Breast epithelium (tissue), 4 donors: ENCODE data around the gene TOP3A. TPM values are rescaled to one million over a fixed set of nuclear protein-coding genes. Genes with fewer than 3 reads are reported as not detected.

Experiments used
- DNase-seq, 2 donors: peaks; one replicate each; pipeline ENCODE4 v3.0.0-alpha.2; 2019; ENCODE audit warnings: low spot score in 2 of 2
- H3K27ac ChIP-seq, 2 donors: fragments of 200-600 bp; sonication (generic) in 1 of 2; one replicate each; pipeline ENCODE4 v1.5.1; 2016 to 2019; ENCODE audit warnings: mild to moderate bottlenecking in 1 of 2
- H3K27me3 ChIP-seq, 2 donors: fragments of 200-600 bp; sonication (generic) in 1 of 2; one replicate each; pipeline versions ENCODE4 v1.5.1 to v1.6.0; 2017 to 2019; ENCODE audit warnings: control low read depth in 1 of 2, mild to moderate bottlenecking in 1 of 2
- H3K36me3 ChIP-seq: fragments of 200-600 bp; one replicate; pipeline ENCODE4 v1.5.1; 2019
- H3K4me1 ChIP-seq, 2 donors: fragments of 200-600 bp; sonication (generic); one replicate each; pipeline ENCODE4 v1.5.1; 2016 to 2019; ENCODE audit warnings: control low read depth in 1 of 2
- H3K4me3 ChIP-seq, 3 donors: fragments of 200-600 bp; sonication (generic); 1 replicate in 2 of 3; 2 replicates in 1 of 3; pipeline ENCODE4 v1.5.1; 2016 to 2019; ENCODE audit warnings: mild to moderate bottlenecking in 3 of 3, moderate library complexity in 2 of 3
- H3K9me3 ChIP-seq, 2 donors: fragments of 200-600 bp; sonication (generic) in 1 of 2; one replicate each; pipeline ENCODE4 v1.5.1; 2016 to 2019; ENCODE audit warnings: control low read depth in 1 of 2
- POLR2A ChIP-seq: fragments of 450-650 bp; IDR thresholded peaks from one replicate; pipeline ENCODE4 v1.6.1; 2016; ENCODE audit warnings: antibody characterized with exemption, mild to moderate bottlenecking, moderate library complexity
- POLR2AphosphoS5 ChIP-seq, 3 donors: sonication (generic); formaldehyde crosslinking; IDR thresholded peaks; one replicate each; pipeline ENCODE4 v1.6.1; 2017; ENCODE audit warnings: antibody characterized with exemption in 3 of 3
- intact Hi-C: fragments of 100-400 bp; cut with DNase I; formaldehyde crosslinking; loops from one replicate; pipeline ENCODE4 v1.15.1; 2023; ENCODE audit warnings: low total_unique reads
- total RNA-seq, 3 donors: library from RNA; depleted of rRNA; stranded (reverse); fragments of >200 nt; gene quantifications; one replicate each; pipeline ENCODE4 v1.1.0, GENCODE V29; 2016
- TF ChIP-seq, protein P1 (sequence below), 3 donors: fragments of 450-650 bp; IDR thresholded peaks; one replicate each; pipeline ENCODE4 v1.5.1; 2016 to 2017; ENCODE audit warnings: antibody characterized with exemption in 3 of 3, mild to moderate bottlenecking in 3 of 3, moderate library complexity in 3 of 3

Gene TOP3A
- total RNA-seq, 3 donors from 2014 or later: 25.9 to 46.5 (median 30.1) TPM

DNA sequence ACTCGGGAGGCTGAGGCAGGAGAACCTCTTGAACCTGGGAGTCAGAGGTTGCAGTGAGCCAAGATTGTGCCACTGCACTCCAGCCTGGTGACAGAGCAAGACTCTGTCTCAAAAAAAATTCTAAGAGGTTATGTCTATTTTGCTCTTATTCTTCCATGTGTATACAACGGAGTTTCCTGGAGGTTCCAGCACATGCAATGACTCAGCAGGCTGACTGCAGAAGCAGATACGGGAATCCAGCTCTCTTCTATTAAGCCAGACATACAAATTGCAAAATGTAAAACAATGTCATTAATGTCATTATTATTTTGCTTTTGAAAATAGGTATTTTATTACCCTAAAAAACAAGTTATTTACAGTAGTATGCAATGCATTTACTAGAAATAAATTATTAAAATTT, 35.9 kb downstream of the TOP3A start:
- Histone ChIP-seq H3K36me3 (peaks cover 12% of the 10 kb centered on the region), H3K27me3 (no peaks in the 10 kb centered on the region), H3K9me3 (no peaks in the 10 kb centered on the region), H3K4me1 (no peaks in the 10 kb centered on the region), H3K27ac (no peak overlapping the region), H3K4me3 (no peak overlapping the region)
- intact Hi-C loops: no loop called here
- no peak for TF ChIP-seq POLR2A
- TF ChIP-seq POLR2AphosphoS5 (IDR thresholded peaks at IDR 0.05): no peak
- TF ChIP-seq, protein P1, sequence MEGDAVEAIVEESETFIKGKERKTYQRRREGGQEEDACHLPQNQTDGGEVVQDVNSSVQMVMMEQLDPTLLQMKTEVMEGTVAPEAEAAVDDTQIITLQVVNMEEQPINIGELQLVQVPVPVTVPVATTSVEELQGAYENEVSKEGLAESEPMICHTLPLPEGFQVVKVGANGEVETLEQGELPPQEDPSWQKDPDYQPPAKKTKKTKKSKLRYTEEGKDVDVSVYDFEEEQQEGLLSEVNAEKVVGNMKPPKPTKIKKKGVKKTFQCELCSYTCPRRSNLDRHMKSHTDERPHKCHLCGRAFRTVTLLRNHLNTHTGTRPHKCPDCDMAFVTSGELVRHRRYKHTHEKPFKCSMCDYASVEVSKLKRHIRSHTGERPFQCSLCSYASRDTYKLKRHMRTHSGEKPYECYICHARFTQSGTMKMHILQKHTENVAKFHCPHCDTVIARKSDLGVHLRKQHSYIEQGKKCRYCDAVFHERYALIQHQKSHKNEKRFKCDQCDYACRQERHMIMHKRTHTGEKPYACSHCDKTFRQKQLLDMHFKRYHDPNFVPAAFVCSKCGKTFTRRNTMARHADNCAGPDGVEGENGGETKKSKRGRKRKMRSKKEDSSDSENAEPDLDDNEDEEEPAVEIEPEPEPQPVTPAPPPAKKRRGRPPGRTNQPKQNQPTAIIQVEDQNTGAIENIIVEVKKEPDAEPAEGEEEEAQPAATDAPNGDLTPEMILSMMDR (IDR thresholded peaks at IDR 0.05): no peak
- no peak for DNase-seq

DNA sequence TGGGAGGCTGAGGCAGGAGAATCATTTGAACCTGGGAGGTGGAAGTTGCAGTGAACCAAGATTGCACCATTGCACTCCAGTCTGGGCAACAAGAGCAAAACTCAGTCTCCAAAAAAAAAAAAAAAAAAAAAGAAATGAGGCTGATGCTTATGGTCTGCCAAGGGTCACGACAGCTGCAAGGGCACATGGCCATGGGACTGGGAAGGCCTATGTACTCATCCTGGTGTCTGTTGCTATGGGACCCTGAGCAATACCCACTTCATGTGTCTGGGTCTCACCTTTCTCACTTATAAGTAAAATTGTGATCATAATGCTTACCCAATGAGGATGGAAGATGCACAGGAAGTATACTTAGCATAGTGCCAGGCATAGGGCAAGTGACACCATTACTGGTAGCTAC, 37.7 kb downstream of the TOP3A start:
- Histone ChIP-seq H3K27ac (no peak overlapping the region), H3K4me3 (no peak overlapping the region), H3K27me3 (no peaks in the 10 kb centered on the region), H3K9me3 (no peaks in the 10 kb centered on the region), H3K36me3 (peaks cover 12% of the 10 kb centered on the region), H3K4me1 (no peaks in the 10 kb centered on the region)
- TF ChIP-seq POLR2A (no peak), POLR2AphosphoS5 (IDR thresholded peaks at IDR 0.05) (no peak)
- TF ChIP-seq, protein P1 (IDR thresholded peaks at IDR 0.05): no peak
- DNase-seq: no peak
- intact Hi-C loops: no loop called here

DNA sequence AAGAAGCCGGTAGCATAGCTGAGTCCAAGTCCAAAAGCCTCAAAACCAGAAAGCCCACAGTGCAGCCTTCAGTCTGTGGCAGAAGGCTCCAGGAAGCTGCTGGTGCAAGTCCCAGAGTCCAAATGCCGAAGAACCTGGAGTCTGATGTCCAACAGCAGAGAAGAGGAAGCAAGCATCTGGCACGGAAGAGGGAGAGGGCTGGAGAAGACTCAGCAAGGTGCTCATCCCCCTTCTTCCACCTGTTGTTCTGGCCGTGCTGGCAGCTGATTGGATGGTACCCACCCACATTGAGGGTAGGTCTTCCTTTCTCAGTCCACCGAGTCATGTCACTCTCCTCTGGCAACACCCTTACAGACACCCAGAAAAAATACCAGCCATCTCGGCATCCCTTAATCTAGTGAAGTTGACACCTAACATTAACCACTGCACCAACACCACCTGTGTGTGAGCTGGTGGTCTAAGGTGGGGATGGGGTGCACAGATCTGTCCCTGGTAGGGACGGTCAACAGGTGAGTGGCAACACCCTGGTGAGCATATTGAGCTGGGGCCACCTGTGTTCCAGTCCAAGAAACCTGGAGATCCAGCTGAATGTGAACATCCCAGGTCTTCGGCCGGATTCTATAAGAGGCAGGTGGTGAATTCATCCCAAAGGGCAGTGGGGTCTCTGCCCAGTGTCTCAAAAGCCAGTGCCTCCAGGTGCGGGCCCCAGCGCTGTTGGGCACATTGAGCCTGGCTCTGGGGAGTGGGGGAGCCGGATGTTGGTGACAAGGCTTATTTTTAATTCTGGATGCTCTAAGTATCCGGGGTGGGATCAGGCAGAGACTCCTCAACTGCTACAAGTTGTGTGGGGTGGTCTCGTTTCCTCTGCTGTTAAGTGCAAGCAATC, 44.5 kb downstream of the TOP3A start:
- H3K4me1 ChIP-seq: no peaks in the 10 kb centered on the region
- DNase-seq: no peak
- TF ChIP-seq, protein P1 (IDR thresholded peaks at IDR 0.05): no peak
- TF ChIP-seq POLR2A (no peak), POLR2AphosphoS5 (IDR thresholded peaks at IDR 0.05) (no peak)
- H3K27me3 ChIP-seq: no peaks in the 10 kb centered on the region
- H3K36me3 ChIP-seq: no peaks in the 10 kb centered on the region
- H3K27ac ChIP-seq: no peak overlapping the region
- no peaks in the 10 kb centered on the region for H3K9me3 ChIP-seq
- no peak overlapping the region for H3K4me3 ChIP-seq
- intact Hi-C loops: no loop called here

DNA sequence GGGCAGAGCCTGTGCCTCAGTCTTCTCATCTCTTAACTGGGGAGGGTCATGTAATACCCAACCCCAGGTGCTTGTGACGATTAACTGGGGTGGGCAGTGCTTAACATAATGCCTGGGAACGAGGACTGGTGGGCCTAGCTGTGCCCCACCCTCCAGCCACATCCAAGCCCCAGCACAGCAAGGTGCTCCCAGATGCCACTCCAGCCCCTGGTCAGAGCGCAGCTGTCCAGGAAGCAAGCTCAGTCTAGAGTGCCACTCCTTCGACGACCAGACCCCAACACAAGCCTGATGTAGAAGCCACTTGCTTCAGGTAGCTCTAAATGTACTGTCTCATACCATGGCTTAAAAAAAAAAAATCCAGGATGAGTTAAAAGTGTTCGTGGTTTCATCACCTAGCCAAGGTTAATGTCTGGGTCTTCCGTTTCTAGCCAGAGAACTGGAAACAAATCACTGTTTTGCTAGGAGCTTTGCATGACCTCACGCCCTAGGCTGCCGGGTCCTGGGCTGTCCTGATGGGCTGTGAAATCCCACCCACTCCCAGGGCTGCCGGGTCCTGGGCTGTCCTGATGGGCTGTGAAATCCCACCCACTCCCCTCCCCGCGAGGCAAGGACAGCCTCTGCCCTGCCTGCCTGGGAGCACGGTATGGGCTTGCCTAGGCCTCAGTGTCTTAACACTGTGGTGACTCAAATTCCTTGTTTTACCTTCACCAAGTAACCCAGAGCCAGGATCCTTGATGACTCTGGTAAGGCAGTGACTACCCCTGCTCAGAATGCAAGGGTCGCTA, 46.7 kb downstream of the TOP3A start:
- intact Hi-C loops: no loop called here
- H3K36me3 ChIP-seq: no peaks in the 10 kb centered on the region

More for the DNA sequence above, 46.7 kb downstream of the TOP3A start:
- Histone ChIP-seq H3K4me3 (no peak overlapping the region), H3K4me1 (no peaks in the 10 kb centered on the region), H3K9me3 (no peaks in the 10 kb centered on the region), H3K27ac (peak overlapping the region in 1 of 2 donors; percentile 28), H3K27me3 (no peaks in the 10 kb centered on the region)
- no peak for TF ChIP-seq POLR2AphosphoS5 (IDR thresholded peaks at IDR 0.05)
- TF ChIP-seq, protein P1 (IDR thresholded peaks at IDR 0.05): no peak
- TF ChIP-seq POLR2A: no peak
- DNase-seq: no peak
